SJCRH30 (cell line): ENCODE data around the gene RLBP1. TPM values are rescaled to one million over a fixed set of nuclear protein-coding genes. Genes with fewer than 3 reads are reported as not detected.

Source experiments
- total RNA-seq: library from RNA; depleted of rRNA; stranded (reverse); fragments of >200 nt; shearing (Covaris generic); gene quantifications from 2 replicates; pipeline ENCODE4 v1.2.3, GENCODE V29; 2014; rRNA removed

The RLBP1 gene
- total RNA-seq, 1 experiment from 2014 or later, result not detected

Other genes starting within 250 kb of the RLBP1 start
- gene ABHD2, start 133.1 kb downstream of the RLBP1 start, total RNA-seq, result 25.5 and 27.7 TPM in 2 replicates
- 110 and 135 TPM in 2 replicates for gene FANCI, start 22.4 kb upstream of the RLBP1 start, total RNA-seq
- 47.0 and 50.5 TPM in 2 replicates for gene POLG, start 113.2 kb upstream of the RLBP1 start, total RNA-seq